NCI-H1694 (cell line): Measurements from ENCODE around the gene GABRG1.

Experiments
- DNase-seq: peaks from one replicate; lab custom pipeline; 2025; lab: John Stamatoyannopoulos, UW

The GABRG1 gene

DNA sequence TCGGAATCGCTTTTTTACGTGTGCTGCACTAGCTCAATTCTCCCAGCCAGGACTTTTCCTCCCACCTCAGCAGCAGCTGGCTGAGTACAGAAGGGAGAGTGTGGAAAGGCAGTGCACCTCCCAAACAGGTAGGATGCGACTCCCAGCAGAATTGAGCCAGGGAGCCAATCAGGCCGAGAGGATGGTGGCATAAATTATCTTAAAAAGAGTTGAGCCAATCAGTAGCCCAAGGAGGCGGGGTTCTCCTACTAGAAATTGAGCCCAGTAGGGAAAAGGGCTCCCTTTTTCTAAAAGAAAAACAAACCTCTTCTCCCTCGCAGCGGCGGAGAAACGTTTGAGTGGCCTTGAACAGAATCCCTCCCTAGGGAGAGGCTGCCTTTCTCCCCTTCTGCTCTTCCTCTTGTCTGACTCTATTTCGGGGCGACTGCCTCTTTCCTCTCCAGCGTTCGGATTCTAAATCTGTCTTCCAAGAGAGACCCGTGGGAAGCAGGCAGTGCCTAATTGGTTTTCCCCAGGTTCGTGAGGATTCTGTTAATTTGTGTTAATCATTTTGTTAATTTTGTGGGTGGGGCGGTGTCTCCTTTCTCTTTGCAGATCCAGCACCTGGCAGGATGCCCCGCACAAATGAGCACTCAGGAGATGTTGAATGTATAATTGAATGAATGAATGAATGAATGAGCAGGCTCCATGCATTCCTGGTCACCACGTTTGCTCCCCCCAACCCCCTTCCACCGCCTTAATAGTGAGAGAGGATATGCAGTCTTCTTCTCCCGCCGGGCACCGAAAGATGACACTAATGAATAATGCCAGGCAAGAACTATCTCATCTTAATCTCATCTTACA lies at the start of gene GABRG1:
GABRG1 (minus strand) TSS at position 142 of the 843 bp plus-strand sequence; CDS start at position 1, 141 bp downstream.
- DNase-seq = no peak

DNA sequence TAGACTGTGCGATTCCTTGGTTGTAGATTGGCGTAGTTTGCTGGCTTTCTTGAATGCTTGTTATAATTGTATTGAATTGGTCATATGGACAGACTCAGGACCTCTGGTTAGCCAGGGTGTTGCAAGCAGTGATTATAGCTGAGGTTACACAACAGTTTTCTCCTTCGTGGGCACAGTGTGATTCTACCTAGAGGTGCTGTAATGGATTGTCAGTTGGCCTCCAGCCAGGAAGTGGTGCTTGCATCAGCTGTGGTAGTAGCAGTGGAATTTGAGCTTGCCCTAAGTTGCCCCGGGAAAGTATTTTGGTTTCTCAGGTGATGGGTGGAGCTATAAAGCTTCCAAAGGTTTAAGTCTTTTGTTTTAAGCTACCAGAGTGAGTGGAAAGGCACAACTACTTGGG lies 23.1 kb upstream of the GABRG1 start:
- DNase-seq = no peak

DNA sequence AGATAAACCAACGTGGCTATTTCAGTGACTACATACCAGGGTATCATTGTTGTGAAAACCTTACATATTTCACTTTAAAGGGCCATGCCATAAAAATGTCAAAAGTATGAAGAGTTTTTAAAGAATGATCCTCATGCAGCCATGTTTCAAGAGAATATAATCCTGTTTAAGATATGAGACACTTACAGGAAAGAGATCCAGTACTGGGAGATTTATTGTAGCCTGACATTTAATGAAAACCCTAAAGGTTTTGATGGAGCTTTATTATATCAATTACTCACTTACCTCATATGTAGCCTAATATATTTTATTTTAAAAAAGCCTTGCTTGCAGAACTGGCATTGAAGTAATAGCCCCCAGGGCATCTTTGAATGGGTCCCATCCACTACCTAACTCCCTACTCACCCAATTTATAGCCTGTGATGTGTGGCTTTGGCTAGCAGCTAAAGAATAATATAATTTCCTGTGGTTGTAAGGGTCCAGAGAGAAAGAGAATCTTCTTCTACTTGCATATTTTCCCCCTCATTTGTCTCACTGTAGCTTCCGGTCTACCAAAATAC lies 7.7 kb upstream of the GABRG1 start:
- DNase-seq = no peak

DNA sequence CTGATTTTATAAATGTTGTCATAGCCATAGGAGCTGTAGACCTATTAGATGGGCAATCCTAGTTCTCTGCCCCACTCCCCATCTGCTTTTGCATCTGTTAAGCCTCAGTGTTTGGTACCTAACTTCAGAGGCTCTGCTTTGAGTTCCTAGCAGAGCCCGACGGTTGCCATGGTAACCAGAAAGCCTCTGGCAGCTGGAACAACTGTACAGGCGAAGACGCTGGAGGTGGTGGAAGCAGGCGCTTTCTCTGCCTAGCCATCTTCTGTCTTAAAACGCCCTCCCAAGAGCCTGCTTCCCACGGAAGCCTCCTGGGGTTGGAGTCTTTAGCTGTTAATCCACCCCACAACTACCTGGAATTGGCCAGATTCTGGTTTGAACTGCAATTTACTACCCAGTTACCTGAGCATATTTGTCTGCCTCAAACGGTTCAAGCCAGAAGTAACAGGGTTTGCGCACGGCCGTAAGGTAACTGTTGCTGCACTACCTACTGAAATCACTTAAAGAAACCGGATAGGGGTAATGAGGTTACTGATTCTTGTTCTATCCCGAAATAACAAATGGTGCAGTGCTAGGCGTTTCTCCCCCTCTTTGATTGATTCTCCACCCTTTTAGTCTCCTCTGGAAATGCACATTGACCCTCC lies 1.0 kb upstream of the GABRG1 start:
- no peak for DNase-seq

DNA sequence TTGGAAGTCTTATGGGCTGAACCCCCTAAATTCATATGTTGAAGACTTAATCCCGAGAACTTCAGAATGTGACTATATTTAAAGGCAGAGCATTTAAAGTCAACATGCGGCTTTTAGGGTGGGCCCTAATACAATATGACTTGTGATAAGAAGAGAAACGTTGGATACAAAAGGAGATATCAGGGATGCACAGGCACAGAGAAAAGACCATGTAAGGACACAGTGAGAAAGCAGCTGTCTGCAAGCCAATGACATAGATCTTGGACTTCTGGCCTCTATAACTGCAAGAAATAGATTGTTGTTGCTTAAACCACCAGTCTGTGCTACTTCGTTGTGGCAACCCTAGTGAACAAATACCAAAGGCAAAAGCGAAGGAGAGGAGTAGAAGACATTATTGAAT lies 42.2 kb downstream of the GABRG1 start:
- DNase-seq = no peak

DNA sequence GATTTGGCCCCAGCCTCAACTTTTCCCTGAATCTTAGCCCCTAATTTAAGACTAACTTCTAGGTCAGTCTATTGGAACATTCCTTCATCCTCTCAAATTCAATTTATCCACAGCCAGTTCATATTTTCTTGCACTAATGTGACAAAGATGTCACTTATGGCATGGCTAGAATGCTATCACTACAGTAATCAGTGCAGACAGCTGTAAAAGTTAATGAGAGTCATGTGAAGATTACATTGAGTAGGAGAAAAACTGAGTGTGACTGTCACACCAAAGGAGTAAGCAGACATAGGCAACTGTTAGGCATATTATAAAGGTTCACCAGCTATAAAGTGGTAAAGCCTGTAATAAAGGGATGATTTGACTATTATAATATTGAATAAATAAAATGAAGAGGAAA lies 42.6 kb downstream of the GABRG1 start:
- DNase-seq = no peak

DNA sequence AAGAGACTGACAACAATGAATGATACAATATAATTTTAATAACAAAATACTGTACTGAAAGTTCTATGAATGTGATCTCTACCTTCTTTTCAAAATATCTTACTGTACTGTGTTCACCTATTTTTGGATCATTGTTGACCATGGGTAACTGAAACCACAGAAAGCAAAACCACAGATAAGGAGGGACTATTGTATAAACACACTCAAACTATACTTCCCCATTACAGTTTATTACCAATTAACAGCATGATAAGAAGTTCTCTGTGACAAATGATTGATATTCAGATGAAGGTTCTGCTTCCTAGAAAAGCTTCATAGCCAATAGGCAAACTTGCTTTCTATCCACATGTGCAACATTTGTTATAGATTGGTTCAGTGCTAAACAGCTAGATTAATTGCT lies 50.1 kb downstream of the GABRG1 start:
- DNase-seq = no peak

DNA sequence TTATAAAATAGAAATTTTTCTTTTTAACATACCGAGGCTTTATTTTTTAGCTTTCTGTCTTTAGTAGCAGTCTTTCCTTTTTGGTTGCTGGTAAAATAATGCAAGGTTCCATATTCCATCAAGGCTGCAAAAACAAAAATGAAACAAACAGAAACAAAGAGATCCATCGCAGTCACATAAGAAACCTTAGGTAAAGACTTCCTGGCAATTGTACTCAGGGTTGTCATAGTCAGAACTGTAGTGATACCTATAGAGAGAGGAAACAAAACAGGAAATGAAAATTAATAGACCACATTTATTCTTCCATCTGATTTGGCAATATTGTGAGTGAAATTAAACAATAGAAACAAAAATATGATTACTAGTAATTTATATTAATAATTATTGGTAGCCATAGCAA lies 72.5 kb downstream of the GABRG1 start:
- DNase-seq = no peak

DNA sequence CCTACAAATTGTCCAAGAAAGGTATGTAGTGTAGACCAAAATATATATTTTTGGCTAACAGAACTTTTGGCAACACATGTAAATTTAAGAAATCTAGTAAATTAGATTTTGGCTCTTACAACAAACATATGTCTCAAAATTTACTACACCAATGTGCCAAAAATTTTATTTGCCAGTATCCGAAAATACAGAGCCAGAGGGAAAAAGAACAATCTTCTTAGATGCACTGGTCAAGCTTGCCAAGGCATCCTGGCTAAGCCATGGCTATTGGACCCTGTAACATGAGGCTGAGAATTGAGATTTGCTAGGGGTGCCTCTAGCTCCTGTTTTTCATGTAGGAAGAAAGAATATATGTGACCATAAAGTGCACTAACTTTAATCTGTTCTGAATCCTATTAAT lies 91.8 kb downstream of the GABRG1 start:
- no peak for DNase-seq

DNA sequence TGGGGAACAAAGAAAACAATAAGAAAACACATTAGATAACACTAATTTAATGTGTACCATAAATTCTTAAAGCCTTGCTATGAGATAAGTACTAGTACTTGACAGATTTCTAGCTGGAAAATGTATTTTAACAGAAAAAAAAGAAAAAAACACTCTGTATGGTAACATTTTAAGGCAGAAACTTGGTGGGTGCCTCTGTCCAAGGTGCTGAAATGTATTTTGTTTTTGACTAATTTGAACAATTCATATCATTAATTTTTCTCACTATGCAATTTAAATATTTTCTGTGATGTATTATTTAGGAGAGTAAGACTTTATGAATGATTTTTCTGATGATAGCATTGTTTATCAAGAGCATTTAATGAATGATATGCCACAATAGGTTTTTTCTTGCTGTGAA lies 107.5 kb downstream of the GABRG1 start:
- no peak for DNase-seq

DNA sequence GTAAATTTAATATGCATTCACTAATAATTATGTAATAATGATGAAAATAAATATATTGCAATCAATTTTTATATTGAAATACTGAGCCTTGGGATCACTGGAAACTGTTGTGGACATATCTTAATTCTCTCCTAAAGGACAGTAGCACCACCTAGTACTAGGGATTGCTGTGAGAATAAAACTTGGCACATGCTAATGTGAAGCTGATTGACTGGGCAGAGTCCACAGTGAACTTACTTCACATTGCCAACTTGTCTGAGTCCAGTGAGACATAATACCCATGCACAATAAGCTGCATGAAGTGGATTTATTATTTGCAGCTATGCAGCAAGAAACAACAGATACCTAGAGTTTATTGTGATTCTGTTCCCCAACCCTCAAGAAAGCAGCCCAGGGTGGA lies 131.1 kb downstream of the GABRG1 start:
- no peak for DNase-seq

DNA sequence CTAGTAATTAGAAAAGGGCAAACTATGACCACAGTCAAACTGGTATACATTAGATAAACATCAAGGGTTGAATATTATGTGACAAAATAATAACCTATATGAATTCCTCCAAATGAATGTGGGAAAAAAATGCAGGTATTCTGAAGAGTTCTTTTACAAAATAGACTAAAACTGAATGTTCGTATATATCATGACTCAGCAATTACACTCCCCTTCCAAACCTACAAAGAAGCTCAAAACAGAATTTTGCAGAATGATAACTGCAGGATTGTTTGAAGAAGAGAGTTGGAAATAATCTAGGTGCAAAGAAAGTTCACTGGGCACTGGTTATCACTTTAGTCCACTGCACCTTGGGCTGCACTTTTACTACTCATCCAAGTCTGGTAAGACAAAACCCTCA lies 134.1 kb downstream of the GABRG1 start:
- no peak for DNase-seq

DNA sequence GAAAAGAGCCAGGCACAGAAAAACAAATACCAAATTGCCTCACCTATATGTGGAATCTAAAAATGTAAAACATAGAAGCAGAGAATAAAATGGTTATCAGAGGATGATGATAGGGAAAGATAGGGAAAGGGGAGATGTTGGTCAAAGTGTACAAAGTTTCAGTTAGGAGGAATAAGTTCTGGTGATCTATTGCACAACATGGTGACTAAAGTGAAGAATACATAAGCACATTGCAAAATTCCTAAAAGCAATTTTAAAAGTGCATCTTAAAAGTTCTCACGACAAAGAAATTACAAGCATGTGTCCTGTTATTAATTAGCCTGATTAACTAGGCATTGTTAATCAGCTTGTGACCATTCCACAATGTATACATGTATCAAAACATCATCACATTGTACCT lies 136.0 kb downstream of the GABRG1 start:
- no peak for DNase-seq
